PFSK-1 (cell line): ENCODE measurements around the gene RHBG.

Source experiments
- FOXP2 ChIP-seq: optimal IDR thresholded peaks from 2 replicates; pipeline ENCODE3; 2011; ENCODE audit warnings: borderline replicate concordance, control low read depth, inconsistent platforms; ENCODE audit not compliant: insufficient read depth; ENCODE audit errors: extremely low read length, extremely low read depth
- POLR2AphosphoS5 ChIP-seq: IDR thresholded peaks from 2 replicates; pipeline ENCODE4 v1.6.1; 2012; ENCODE audit warnings: low read depth, mild to moderate bottlenecking, control low read depth, low read length, moderate library complexity
- REST ChIP-seq, 2 experiments: IDR thresholded peaks; 2 replicates each; pipeline versions ENCODE4 v1.6.1 to v1.8.0; 2011 to 2012; ENCODE audit warnings: low read depth in 2 of 2, low read length in 2 of 2, control low read depth in 1 of 2, inconsistent platforms in 1 of 2, mild to moderate bottlenecking in 1 of 2, moderate library complexity in 1 of 2; ENCODE audit not compliant: insufficient read depth in 1 of 2
- SIN3A ChIP-seq: IDR thresholded peaks from 2 replicates; pipeline ENCODE4 v1.6.1; 2012; ENCODE audit warnings: mild to moderate bottlenecking, low read length, moderate library complexity, borderline replicate concordance; ENCODE audit not compliant: insufficient read depth
- TAF1 ChIP-seq: IDR thresholded peaks from 2 replicates; pipeline ENCODE4 v1.6.1; 2012; ENCODE audit warnings: low read length, control low read depth, borderline replicate concordance; ENCODE audit not compliant: insufficient read depth

RHBG gene

GRCh38 chr1:156386949-156387869 is 18.2 kb downstream of the RHBG start:
- TF ChIP-seq FOXP2: no peak
- TF ChIP-seq SIN3A: no peak
- no peak for TF ChIP-seq POLR2AphosphoS5
- TF ChIP-seq TAF1: no peak
- TF ChIP-seq REST (IDR thresholded peaks at IDR 0.05; ENCODE audit: insufficient read depth in 1 of 2, low read depth in 2 of 2, low read length in 2 of 2): no peak

GRCh38 chr1:156387870-156388173 is 18.8 kb downstream of the RHBG start:
- TF ChIP-seq REST (IDR thresholded peaks at IDR 0.05; ENCODE audit: insufficient read depth in 1 of 2, low read depth in 2 of 2, low read length in 2 of 2) (no peak), FOXP2 (no peak), TAF1 (no peak), SIN3A (no peak), POLR2AphosphoS5 (no peak)

GRCh38 chr1:156388174-156389137 is 19.4 kb downstream of the RHBG start:
- TF ChIP-seq SIN3A (no peak), TAF1 (no peak), FOXP2 (no peak), REST (IDR thresholded peaks at IDR 0.05; ENCODE audit: insufficient read depth in 1 of 2, low read depth in 2 of 2, low read length in 2 of 2) (no peak), POLR2AphosphoS5 (no peak)

- TF ChIP-seq POLR2AphosphoS5: no peak
- no peak for TF ChIP-seq SIN3A
- TF ChIP-seq FOXP2: no peak
- TF ChIP-seq TAF1: no peak
- no peak for TF ChIP-seq REST (IDR thresholded peaks at IDR 0.05; ENCODE audit: insufficient read depth in 1 of 2, low read depth in 2 of 2, low read length in 2 of 2)
These were observed 20.3 kb downstream of the RHBG start for GRCh38 chr1:156389311-156389710.
